Bladder microvascular endothelial cell (primary cell): ENCODE results near the gene C1orf53. TPM values are rescaled to one million over a fixed set of nuclear protein-coding genes. Genes with fewer than 3 reads are reported as not detected.

ENCODE experiments used
- total RNA-seq: library from RNA; depleted of rRNA; stranded (reverse); fragments of >200 nt; gene quantifications from 2 replicates; pipeline ENCODE4 v1.2.3, GENCODE V29; 2014

The C1orf53 gene
- total RNA-seq = 0.49 and 1.3 TPM in 2 replicates

DNA sequence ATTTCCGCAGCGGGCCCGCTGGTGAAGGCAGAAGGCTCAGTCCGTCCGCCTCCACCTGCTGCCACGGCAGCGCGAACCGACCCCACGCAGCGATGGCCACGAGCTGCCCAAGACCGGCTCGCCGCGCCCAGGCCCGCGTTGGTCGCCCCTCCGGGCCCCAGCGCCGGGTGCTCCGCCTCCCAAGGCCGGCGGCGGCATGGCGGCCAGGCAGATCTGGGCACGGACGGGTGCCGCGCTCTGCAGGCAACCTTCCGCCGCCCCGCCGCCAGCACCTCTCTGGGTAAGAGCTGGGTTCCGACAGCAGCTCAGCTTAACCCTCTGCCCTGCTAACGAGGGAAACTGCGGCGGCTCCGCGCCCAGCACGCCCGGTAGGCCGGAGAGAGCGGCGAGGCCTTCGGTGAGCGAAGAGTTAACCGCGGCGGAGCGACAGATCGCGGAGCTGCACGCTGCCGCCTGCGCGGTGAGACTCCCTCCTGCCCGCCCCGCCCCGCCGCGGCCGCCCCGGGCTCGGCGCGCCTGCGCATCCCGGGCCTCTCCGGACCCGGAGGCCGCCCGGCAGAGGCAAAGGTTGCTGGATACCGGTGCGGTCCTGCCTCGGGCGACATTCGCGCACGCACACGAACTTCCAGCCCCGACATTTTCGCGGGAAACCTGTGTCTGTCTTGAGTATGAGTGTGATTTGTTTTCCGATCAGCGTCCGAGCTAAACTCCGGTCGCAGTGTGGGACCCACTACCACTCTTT is at the start of gene C1orf53:
C1orf53 (plus strand) TSS at position 177 of the 742 bp plus-strand sequence; CDS start at position 197, 20 bp downstream.

Other genes starting within 250 kb of the C1orf53 start
- gene DENND1B, start 127.2 kb upstream of the C1orf53 start, total RNA-seq = 1.3 and 2.9 TPM in 2 replicates
- not detected in 2 replicates for gene LHX9, start 14.7 kb downstream of the C1orf53 start, total RNA-seq